HepG2 (cell line): ENCODE results near the gene HCK. TPM values are rescaled to one million over a fixed set of nuclear protein-coding genes. Genes with fewer than 3 reads are reported as not detected.

Source experiments
- ATAC-seq: fragments of 200-7000 bp; cut with Tn5 transposase; 3 replicates; pipeline ENCODE4 v1.9.1; 2020; ENCODE audit warnings: mild to moderate bottlenecking, moderate library complexity
- BruUV-seq: library from RNA; stranded (reverse); fragments of 400-500 nt; replicated peaks from 2 replicates; lab custom pipeline; 2021; lab: Mats Ljungman, UMichigan
- CTCF ChIA-PET: fragments of 300-600 bp; formaldehyde crosslinking; extraction: SDS; loops from one replicate; lab custom pipeline; 2021; ENCODE audit warnings: low total read pairs, inconsistent platforms, low intra/inter-chr PET ratio; lab: Yijun Ruan, JAX
- POLR2A ChIA-PET: fragments of 350-600 bp; sonication (Branson Sonifier 250); formaldehyde crosslinking; loops from one replicate; lab custom pipeline; 2020; ENCODE audit warnings: antibody characterized with exemption, inconsistent platforms; lab: Yijun Ruan, JAX
- DNase-seq: peaks from one replicate; pipeline ENCODE4 v3.0.0-alpha.2; 2015; ENCODE audit warnings: low spot score
- FAIRE-seq: peaks from 3 replicates; lab custom pipeline; 2011; peaks lifted over from hg19 to GRCh38; lab: Jason Lieb, UNC
- H2AFZ ChIP-seq: one replicate; pipeline ENCODE4 v1.6.1; 2011; ENCODE audit warnings: low read length, inconsistent platforms
- H3K27ac ChIP-seq: fragments of 300-600 bp; 3 replicates; pipeline ENCODE4 v1.8.0; 2011; ENCODE audit warnings: mixed run types, mild to moderate bottlenecking, mixed read lengths, low read length, inconsistent platforms; ENCODE audit not compliant: insufficient read depth; ENCODE audit errors: extremely low read length
- H3K27me3 ChIP-seq, 2 experiments: fragments of 200-600 bp in 1 of 2; 2 replicates in 1 of 2; 3 replicates in 1 of 2; pipeline versions ENCODE4 v1.6.0 to v1.8.0; 2011; ENCODE audit warnings: low read length in 2 of 2, mild to moderate bottlenecking in 2 of 2, moderate library complexity in 2 of 2, inconsistent platforms in 1 of 2; ENCODE audit not compliant: insufficient read depth in 2 of 2, control insufficient read depth in 1 of 2
- H3K36me3 ChIP-seq, 2 experiments: fragments of 200-600 bp in 1 of 2; replicated peaks in 1 of 2; 2 replicates in 1 of 2; 3 replicates in 1 of 2; pipeline versions ENCODE4 v1.5.1 to v1.8.0; 2011; ENCODE audit warnings: low read length in 2 of 2, inconsistent platforms in 1 of 2; ENCODE audit not compliant: insufficient read depth in 2 of 2, control insufficient read depth in 1 of 2
- H3K4me1 ChIP-seq: 2 replicates; pipeline ENCODE4 v1.5.1; 2012; ENCODE audit warnings: low read length, inconsistent platforms; ENCODE audit not compliant: insufficient read depth
- H3K4me2 ChIP-seq: 2 replicates; pipeline ENCODE4 v1.6.0; 2011; ENCODE audit warnings: low read depth, low read length, inconsistent platforms
- H3K4me3 ChIP-seq, 3 experiments: fragments of 200-600 bp in 1 of 3; sonication (generic), shearing (Covaris generic) in 1 of 3; replicated peaks in 1 of 3; 2 replicates each; pipeline ENCODE4 v1.5.1; 2011 to 2016; ENCODE audit warnings: low read length in 3 of 3, inconsistent platforms in 2 of 3, low read depth in 2 of 3, mild to moderate bottlenecking in 2 of 3, control low read depth in 1 of 3, mixed read lengths in 1 of 3; ENCODE audit not compliant: insufficient read depth in 1 of 3
- H3K79me2 ChIP-seq: one replicate; pipeline ENCODE4 v1.6.1; 2011; ENCODE audit warnings: low read length, inconsistent platforms; ENCODE audit not compliant: insufficient read depth
- H3K9ac ChIP-seq: 2 replicates; pipeline ENCODE4 v1.6.0; 2011; ENCODE audit warnings: mild to moderate bottlenecking, low read depth, low read length, inconsistent platforms; ENCODE audit not compliant: insufficient read depth
- H3K9me3 ChIP-seq: 2 replicates; pipeline ENCODE4 v1.5.1; 2012; ENCODE audit warnings: mild to moderate bottlenecking, low read length
- H4K20me1 ChIP-seq: 2 replicates; pipeline ENCODE4 v1.6.0; 2011; ENCODE audit warnings: inconsistent platforms, mild to moderate bottlenecking, low read length, moderate library complexity; ENCODE audit not compliant: insufficient read depth
- AHDC1 ChIP-seq: sonication (generic); formaldehyde crosslinking; IDR thresholded peaks from 2 replicates; pipeline ENCODE4 v1.5.1; 2020; ENCODE audit warnings: mild to moderate bottlenecking, missing genetic modification reagents, borderline replicate concordance
- BRD4 ChIP-seq: sonication (generic); formaldehyde crosslinking; IDR thresholded peaks from 2 replicates; pipeline ENCODE4 v1.4.0; 2020; ENCODE audit warnings: missing genetic modification reagents
- EZH2 ChIP-seq: conservative IDR thresholded peaks from 2 replicates; pipeline ENCODE4 v1.6.1; 2012; ENCODE audit warnings: mild to moderate bottlenecking, low read depth, low read length, moderate library complexity
- HOXA7 ChIP-seq: sonication (generic); formaldehyde crosslinking; IDR thresholded peaks from 2 replicates; pipeline ENCODE4 v1.8.1; 2022; ENCODE audit warnings: mild to moderate bottlenecking, missing genetic modification reagents, moderate library complexity
- NFYB ChIP-seq: sonication (generic); formaldehyde crosslinking; IDR thresholded peaks from 2 replicates; pipeline ENCODE4 v1.4.0; 2020; ENCODE audit warnings: missing genetic modification reagents
- PAX8 ChIP-seq: sonication (generic); formaldehyde crosslinking; IDR thresholded peaks from 2 replicates; pipeline ENCODE4 v1.8.0; 2022; ENCODE audit warnings: mild to moderate bottlenecking, missing genetic modification reagents, borderline replicate concordance
- SIN3A ChIP-seq: IDR thresholded peaks from 2 replicates; pipeline ENCODE4 v1.6.1; 2011; ENCODE audit warnings: low read depth, mild to moderate bottlenecking, control low read depth, low read length, borderline replicate concordance
- THAP11 ChIP-seq: IDR thresholded peaks from 2 replicates; pipeline ENCODE4 v1.6.1; 2016; ENCODE audit warnings: missing biosample characterization, missing genetic modification reagents
- TIGD3 ChIP-seq: sonication (generic); formaldehyde crosslinking; IDR thresholded peaks from 2 replicates; pipeline ENCODE4 v1.5.1; 2020; ENCODE audit warnings: mild to moderate bottlenecking, missing genetic modification reagents, borderline replicate concordance
- ZNF143 ChIP-seq: sonication (generic); formaldehyde crosslinking; IDR thresholded peaks from 2 replicates; pipeline ENCODE4 v1.4.0; 2020; ENCODE audit warnings: missing genetic modification reagents
- WGBS: methylation state at CpG from one replicate; pipeline ENCODE4 v1.1.6; 2017; ENCODE audit warnings: low lambda C conversion rate; 5-methylcytosine and 5-hydroxymethylcytosine counted together
- in situ Hi-C: cut with HindIII; loops from 2 replicates; pipeline ENCODE4 v1.10.0; 2017; ENCODE audit warnings: low pct_unique_long_range_greater_than_20kb; ENCODE audit not compliant: extremely low pct_ligation_motif_present
- intact Hi-C: fragments of 100-400 bp; cut with micrococcal nuclease; formaldehyde crosslinking; loops from one replicate; pipeline ENCODE4 v1.10.0; 2022; ENCODE audit not compliant: unreplicated experiment
- polyA plus RNA-seq, 8 experiments: library from polyadenylated mRNA; depleted of rRNA in 3 of 8; stranded (reverse) in 7 of 8; unstranded in 1 of 8; fragments of >200 nt; fragmentation: Illumina TruSeq in 4 of 8; extraction: Trizol in 4 of 8; gene quantifications; 2 replicates each; pipeline versions ENCODE4 v1.2.1 to v1.2.3, GENCODE V29; 2011 to 2016; ENCODE audit warnings: low read depth in 4 of 8, missing spikeins in 1 of 8, mixed read lengths in 1 of 8; ENCODE audit not compliant: insufficient read depth in 1 of 8
- total RNA-seq, 5 experiments: library from RNA; depleted of rRNA; stranded (reverse); fragments of >200 nt; fragmentation: Illumina TruSeq; extraction: Trizol; gene quantifications; 2 replicates each; pipeline ENCODE4 v1.2.3, GENCODE V29; 2016; ENCODE audit warnings: low read depth in 1 of 5
- TF ChIP-seq, protein P1 (sequence below): sonication (generic); formaldehyde crosslinking; IDR thresholded peaks from 2 replicates; pipeline ENCODE4 v1.4.0; 2020; ENCODE audit warnings: mild to moderate bottlenecking, missing genetic modification reagents

HCK gene
- total and polyA plus RNA-seq, 2 of the 13 experiments (the other 11 are each of a cell fraction or from before 2014, with no cell fraction given) = 0.04 TPM; not detected in 1

- ATAC-seq (no peak), FAIRE-seq (no peak), DNase-seq (no peak)
- no peak overlapping the region for H3K4me3 ChIP-seq
- H3K27ac ChIP-seq = no peak overlapping the region
- BruUV-seq = no TSS peak
- H3K27me3 ChIP-seq = peaks cover 11 to 32% of the 10 kb centered on the region in 2 experiments
- intact Hi-C loops (no loop called here), in situ Hi-C loops (no loop called here)
- H3K4me1 ChIP-seq = no peaks in the 10 kb centered on the region
- H3K9me3 ChIP-seq = no peaks in the 10 kb centered on the region
- H4K20me1 ChIP-seq = no peaks in the 10 kb centered on the region
- ChIA-PET POLR2A (no interaction called here), CTCF (no interaction called here)
- no peaks in the 10 kb centered on the region for H3K36me3 ChIP-seq
- TF ChIP-seq NFYB = peak; percentile 24; the same call in 1 of the 2 replicates
- TF ChIP-seq TIGD3 (CRISPR knock-in tag) = no peak
- no peaks in the 10 kb centered on the region for H3K79me2 ChIP-seq
- H3K4me2 ChIP-seq = no peak overlapping the region
- H3K9ac ChIP-seq = no peak overlapping the region
- H2AFZ ChIP-seq = no peak overlapping the region
- WGBS = 0% methylated on average over 2 of the region's 2 CpGs
These were observed 48.7 kb upstream of the HCK start for GRCh38 chr20:32003325-32003724.

DNA sequence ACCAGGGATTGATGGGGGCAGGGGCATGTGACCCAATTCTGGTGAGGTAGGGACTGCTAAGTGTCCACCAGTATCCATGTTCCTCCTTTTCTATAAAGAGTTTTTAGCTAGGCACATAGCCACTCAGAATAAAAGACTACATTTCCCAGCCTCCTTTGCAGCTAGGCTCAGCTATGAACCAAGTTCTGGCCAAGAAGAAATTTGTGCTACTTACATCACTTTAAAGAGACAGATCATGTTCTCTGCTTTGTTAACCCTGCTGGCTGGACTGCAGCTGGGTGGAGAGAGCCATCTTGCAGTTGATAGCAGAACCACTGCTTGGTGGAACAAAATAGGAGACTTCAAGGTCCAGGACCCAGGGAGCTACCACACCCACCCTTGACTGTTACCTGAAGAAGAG lies 47.1 kb upstream of the HCK start:
- ChIA-PET POLR2A (no interaction called here), CTCF (no interaction called here)
- TF ChIP-seq BRD4 (CRISPR knock-in tag) (no peak), THAP11 (peak; percentile 82), EZH2 (no peak), HOXA7 (CRISPR knock-in tag) (no peak), ZNF143 (peak; percentile 77), SIN3A (no peak), AHDC1 (no peak), PAX8 (CRISPR knock-in tag) (no peak)
- TF ChIP-seq, protein P1, sequence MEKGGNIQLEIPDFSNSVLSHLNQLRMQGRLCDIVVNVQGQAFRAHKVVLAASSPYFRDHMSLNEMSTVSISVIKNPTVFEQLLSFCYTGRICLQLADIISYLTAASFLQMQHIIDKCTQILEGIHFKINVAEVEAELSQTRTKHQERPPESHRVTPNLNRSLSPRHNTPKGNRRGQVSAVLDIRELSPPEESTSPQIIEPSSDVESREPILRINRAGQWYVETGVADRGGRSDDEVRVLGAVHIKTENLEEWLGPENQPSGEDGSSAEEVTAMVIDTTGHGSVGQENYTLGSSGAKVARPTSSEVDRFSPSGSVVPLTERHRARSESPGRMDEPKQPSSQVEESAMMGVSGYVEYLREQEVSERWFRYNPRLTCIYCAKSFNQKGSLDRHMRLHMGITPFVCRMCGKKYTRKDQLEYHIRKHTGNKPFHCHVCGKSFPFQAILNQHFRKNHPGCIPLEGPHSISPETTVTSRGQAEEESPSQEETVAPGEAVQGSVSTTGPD (CRISPR knock-in tag) = no peak

More for the DNA sequence above, 47.1 kb upstream of the HCK start:
- Histone ChIP-seq H3K79me2 (no peaks in the 10 kb centered on the region), H3K4me1 (0 out of 2 replicates have a peak, but pooled peaks cover 3% of the 10 kb centered on the region), H4K20me1 (no peaks in the 10 kb centered on the region), H3K4me3 (no peak overlapping the region), H3K27me3 (peaks cover 4 to 37% of the 10 kb centered on the region in 2 experiments), H3K9ac (no peak overlapping the region), H3K27ac (no peak overlapping the region), H3K9me3 (no peaks in the 10 kb centered on the region), H2AFZ (no peak overlapping the region), H3K4me2 (no peak overlapping the region), H3K36me3 (no peaks in the 10 kb centered on the region)
- FAIRE-seq (no peak), ATAC-seq (peak; percentile 18; the same call in 1 of the 3 replicates), DNase-seq (no peak)
- intact Hi-C loops = no loop called here
- in situ Hi-C loops = no loop called here
- no TSS peak for BruUV-seq
